ENCODE results near the gene TMEM141.

The TMEM141 gene

GRCh38 chr9:136748201-136748600 is 42.9 kb upstream of the TMEM141 start, which contains the start of gene LCN6:
LCN6 (minus strand) TSS chr9:136748525; CDS start chr9:136748483, 42 bp downstream.
- ATAC-seq (ENCODE audit: insufficient read depth, low read depth) (no peak), DNase-seq (no peak)
- H3K9ac ChIP-seq (ENCODE audit: low read depth, low read length), result no peak within 1 kb of the TSS
- H3K27ac ChIP-seq (ENCODE audit: low read length), result no peak within 1 kb of the TSS
- H3K4me1 ChIP-seq (ENCODE audit: insufficient read depth, low read length), result no peaks in the 10 kb centered on the region
- no peak within 1 kb of the TSS for H3K4me2 ChIP-seq (ENCODE audit: insufficient read depth, low read length)
- no peaks in the 10 kb centered on the region for H3K79me2 ChIP-seq (ENCODE audit: insufficient read depth, low read length)
- H3K4me3 ChIP-seq (ENCODE audit: low read depth in 1 of 2, low read length in 2 of 2), result no peak within 1 kb of the TSS
- TF ChIP-seq EZH2 (IDR thresholded peaks at IDR 0.05; ENCODE audit: borderline replicate concordance, low read depth, low read length, severe bottlenecking), result no peak
- TF ChIP-seq, protein P1, sequence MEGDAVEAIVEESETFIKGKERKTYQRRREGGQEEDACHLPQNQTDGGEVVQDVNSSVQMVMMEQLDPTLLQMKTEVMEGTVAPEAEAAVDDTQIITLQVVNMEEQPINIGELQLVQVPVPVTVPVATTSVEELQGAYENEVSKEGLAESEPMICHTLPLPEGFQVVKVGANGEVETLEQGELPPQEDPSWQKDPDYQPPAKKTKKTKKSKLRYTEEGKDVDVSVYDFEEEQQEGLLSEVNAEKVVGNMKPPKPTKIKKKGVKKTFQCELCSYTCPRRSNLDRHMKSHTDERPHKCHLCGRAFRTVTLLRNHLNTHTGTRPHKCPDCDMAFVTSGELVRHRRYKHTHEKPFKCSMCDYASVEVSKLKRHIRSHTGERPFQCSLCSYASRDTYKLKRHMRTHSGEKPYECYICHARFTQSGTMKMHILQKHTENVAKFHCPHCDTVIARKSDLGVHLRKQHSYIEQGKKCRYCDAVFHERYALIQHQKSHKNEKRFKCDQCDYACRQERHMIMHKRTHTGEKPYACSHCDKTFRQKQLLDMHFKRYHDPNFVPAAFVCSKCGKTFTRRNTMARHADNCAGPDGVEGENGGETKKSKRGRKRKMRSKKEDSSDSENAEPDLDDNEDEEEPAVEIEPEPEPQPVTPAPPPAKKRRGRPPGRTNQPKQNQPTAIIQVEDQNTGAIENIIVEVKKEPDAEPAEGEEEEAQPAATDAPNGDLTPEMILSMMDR (IDR thresholded peaks at IDR 0.05; ENCODE audit: borderline replicate concordance, extremely low read depth, low read length, poor library complexity, severe bottlenecking), result no peak
- H2AFZ ChIP-seq (ENCODE audit: low read depth, low read length), result no peak within 1 kb of the TSS
- no peaks in the 10 kb centered on the region for H3K27me3 ChIP-seq (ENCODE audit: insufficient read depth, low read length, poor library complexity)
- H3K36me3 ChIP-seq (ENCODE audit: insufficient read depth, low read length), result no peaks in the 10 kb centered on the region
- no peaks in the 10 kb centered on the region for H3K9me3 ChIP-seq (ENCODE audit: insufficient read depth, low read length, severe bottlenecking)
- no peaks in the 10 kb centered on the region for H4K20me1 ChIP-seq (ENCODE audit: insufficient read depth, low read length)

DNA sequence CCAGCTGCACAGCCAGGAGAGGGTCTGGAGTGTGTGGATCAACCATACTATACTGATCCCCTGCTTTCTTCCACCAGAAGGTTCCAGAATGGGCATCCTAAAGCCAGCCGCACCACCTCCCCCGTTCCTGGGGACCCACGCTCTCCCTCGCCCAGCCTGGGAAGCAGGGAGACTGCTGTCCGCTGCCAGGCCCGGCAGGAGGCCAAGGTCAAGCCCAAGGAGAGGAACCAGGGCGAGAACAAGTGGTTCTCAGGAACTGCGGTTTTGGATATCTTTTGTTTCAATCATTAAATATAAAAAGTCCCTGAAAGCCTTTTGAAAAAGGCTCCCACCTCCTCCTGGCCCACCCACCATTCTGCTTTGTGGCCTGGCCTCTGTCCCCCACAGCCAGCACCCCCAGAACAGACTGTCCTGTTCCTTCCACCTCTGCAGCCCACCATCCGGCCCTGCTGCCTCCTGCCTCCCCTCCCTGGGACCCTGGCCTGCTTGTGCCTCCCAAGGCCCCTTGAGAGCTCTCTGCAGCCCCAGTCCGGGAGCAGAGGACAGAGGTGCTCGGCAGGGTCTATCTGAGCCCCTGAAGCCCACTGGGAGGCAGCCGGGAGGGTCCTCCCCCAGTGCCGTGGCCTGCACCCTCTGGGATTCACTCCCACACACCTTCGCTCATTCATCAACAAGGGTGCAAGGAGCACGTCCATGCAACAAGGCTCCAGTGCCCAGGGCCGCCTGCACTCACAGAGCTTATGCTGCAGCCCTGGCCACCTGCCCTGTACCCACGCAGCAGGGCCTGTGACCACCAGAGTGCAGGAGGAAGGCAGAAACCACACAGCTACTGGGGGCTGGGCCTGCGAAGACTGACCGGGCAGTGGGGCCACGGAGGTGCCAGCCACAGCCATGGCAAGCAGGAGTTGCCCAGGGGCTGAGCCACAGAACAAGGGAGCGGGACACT is 42.2 kb upstream of the TMEM141 start:
- ATAC-seq (ENCODE audit: insufficient read depth, low read depth), result no peak
- Histone ChIP-seq H3K4me1 (ENCODE audit: insufficient read depth, low read length) (no peaks in the 10 kb centered on the region), H3K9ac (ENCODE audit: low read depth, low read length) (no peak overlapping the region), H3K4me2 (ENCODE audit: insufficient read depth, low read length) (no peak overlapping the region), H3K27me3 (ENCODE audit: insufficient read depth, low read length, poor library complexity) (no peaks in the 10 kb centered on the region), H3K36me3 (ENCODE audit: insufficient read depth, low read length) (no peaks in the 10 kb centered on the region), H3K4me3 (ENCODE audit: low read depth in 1 of 2, low read length in 2 of 2) (no peak overlapping the region), H4K20me1 (ENCODE audit: insufficient read depth, low read length) (no peaks in the 10 kb centered on the region), H3K79me2 (ENCODE audit: insufficient read depth, low read length) (no peaks in the 10 kb centered on the region), H2AFZ (ENCODE audit: low read depth, low read length) (no peak overlapping the region), H3K27ac (ENCODE audit: low read length) (no peak overlapping the region), H3K9me3 (ENCODE audit: insufficient read depth, low read length, severe bottlenecking) (no peaks in the 10 kb centered on the region)
- no peak for TF ChIP-seq EZH2 (IDR thresholded peaks at IDR 0.05; ENCODE audit: borderline replicate concordance, low read depth, low read length, severe bottlenecking)
- TF ChIP-seq, protein P1 (IDR thresholded peaks at IDR 0.05; ENCODE audit: borderline replicate concordance, extremely low read depth, low read length, poor library complexity, severe bottlenecking), result no peak
- no peak for DNase-seq

DNA sequence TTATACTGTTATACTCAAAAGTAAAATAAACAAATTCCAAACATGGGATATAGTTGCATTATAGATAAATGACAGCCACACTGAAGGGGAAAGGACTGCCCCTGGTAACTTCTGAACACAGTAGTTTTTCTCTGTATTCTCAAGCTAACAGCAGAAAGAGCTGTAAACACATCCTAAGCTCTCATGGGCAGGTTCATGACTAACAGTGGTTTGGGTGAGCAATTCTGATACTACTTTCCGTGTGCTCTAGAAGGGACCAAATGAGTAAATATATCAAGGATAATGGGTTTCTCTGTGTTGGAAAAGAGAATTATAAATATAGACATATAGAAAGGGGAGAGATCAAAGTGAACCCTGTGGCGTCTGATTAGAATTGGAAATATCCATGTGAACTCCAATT is 40.6 kb upstream of the TMEM141 start:
- no peak overlapping the region for H2AFZ ChIP-seq (ENCODE audit: low read depth, low read length)
- H3K4me1 ChIP-seq (ENCODE audit: insufficient read depth, low read length), result no peaks in the 10 kb centered on the region
- H3K4me2 ChIP-seq (ENCODE audit: insufficient read depth, low read length), result no peak overlapping the region
- H3K9me3 ChIP-seq (ENCODE audit: insufficient read depth, low read length, severe bottlenecking), result no peaks in the 10 kb centered on the region
- TF ChIP-seq, protein P1 (IDR thresholded peaks at IDR 0.05; ENCODE audit: borderline replicate concordance, extremely low read depth, low read length, poor library complexity, severe bottlenecking), result no peak
- TF ChIP-seq EZH2 (IDR thresholded peaks at IDR 0.05; ENCODE audit: borderline replicate concordance, low read depth, low read length, severe bottlenecking), result no peak
- H3K9ac ChIP-seq (ENCODE audit: low read depth, low read length), result no peak overlapping the region
- H3K36me3 ChIP-seq (ENCODE audit: insufficient read depth, low read length), result no peaks in the 10 kb centered on the region
- H4K20me1 ChIP-seq (ENCODE audit: insufficient read depth, low read length), result no peaks in the 10 kb centered on the region
- H3K4me3 ChIP-seq (ENCODE audit: low read depth in 1 of 2, low read length in 2 of 2), result no peak overlapping the region
- ATAC-seq (ENCODE audit: insufficient read depth, low read depth) (no peak), DNase-seq (no peak)
- no peak overlapping the region for H3K27ac ChIP-seq (ENCODE audit: low read length)
- no peaks in the 10 kb centered on the region for H3K27me3 ChIP-seq (ENCODE audit: insufficient read depth, low read length, poor library complexity)
- no peaks in the 10 kb centered on the region for H3K79me2 ChIP-seq (ENCODE audit: insufficient read depth, low read length)
